Fibroblast of peridontal ligament (primary cell): ENCODE results near the gene HERC2.
"Not testable (repeated sequence)": the region's sequence is repeated elsewhere in the genome, so short reads cannot be mapped to it uniquely, and the experiment has no call there.

Experiments
- DNase-seq: peaks from one replicate; pipeline ENCODE4 v3.0.0-alpha.2; 2010; ENCODE audit errors: extremely low read depth

The HERC2 gene, protein sequence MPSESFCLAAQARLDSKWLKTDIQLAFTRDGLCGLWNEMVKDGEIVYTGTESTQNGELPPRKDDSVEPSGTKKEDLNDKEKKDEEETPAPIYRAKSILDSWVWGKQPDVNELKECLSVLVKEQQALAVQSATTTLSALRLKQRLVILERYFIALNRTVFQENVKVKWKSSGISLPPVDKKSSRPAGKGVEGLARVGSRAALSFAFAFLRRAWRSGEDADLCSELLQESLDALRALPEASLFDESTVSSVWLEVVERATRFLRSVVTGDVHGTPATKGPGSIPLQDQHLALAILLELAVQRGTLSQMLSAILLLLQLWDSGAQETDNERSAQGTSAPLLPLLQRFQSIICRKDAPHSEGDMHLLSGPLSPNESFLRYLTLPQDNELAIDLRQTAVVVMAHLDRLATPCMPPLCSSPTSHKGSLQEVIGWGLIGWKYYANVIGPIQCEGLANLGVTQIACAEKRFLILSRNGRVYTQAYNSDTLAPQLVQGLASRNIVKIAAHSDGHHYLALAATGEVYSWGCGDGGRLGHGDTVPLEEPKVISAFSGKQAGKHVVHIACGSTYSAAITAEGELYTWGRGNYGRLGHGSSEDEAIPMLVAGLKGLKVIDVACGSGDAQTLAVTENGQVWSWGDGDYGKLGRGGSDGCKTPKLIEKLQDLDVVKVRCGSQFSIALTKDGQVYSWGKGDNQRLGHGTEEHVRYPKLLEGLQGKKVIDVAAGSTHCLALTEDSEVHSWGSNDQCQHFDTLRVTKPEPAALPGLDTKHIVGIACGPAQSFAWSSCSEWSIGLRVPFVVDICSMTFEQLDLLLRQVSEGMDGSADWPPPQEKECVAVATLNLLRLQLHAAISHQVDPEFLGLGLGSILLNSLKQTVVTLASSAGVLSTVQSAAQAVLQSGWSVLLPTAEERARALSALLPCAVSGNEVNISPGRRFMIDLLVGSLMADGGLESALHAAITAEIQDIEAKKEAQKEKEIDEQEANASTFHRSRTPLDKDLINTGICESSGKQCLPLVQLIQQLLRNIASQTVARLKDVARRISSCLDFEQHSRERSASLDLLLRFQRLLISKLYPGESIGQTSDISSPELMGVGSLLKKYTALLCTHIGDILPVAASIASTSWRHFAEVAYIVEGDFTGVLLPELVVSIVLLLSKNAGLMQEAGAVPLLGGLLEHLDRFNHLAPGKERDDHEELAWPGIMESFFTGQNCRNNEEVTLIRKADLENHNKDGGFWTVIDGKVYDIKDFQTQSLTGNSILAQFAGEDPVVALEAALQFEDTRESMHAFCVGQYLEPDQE (N-terminal part only)

DNA sequence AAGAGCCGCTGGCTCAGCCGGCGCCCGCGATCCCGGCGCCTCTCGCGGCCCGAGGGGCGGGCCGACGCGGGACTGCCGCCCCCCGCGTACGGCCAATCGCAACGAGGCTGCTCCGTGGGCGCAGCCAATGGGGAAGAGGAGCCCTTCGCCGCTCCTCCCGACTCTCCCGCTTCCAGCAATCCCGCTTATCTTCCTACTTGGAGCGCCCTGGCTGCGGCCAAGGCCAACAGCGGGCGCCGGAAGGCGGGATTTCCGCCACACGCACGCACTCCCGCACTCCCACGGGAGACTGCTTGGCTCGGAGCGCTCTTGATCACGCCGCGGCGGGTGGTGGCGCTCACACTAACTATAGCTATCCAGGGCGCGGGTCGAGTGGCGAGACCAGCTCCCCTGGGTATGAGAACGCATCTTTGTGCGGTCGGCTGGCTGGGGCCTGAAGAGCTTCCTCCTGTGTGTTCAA lies at the start of gene HERC2:
Gene HERC2, minus strand, starts transcription at position 51 of the 460 bp plus-strand sequence. CDS start 746 bp downstream, outside the sequence.
- not testable (repeated sequence) for DNase-seq

DNA sequence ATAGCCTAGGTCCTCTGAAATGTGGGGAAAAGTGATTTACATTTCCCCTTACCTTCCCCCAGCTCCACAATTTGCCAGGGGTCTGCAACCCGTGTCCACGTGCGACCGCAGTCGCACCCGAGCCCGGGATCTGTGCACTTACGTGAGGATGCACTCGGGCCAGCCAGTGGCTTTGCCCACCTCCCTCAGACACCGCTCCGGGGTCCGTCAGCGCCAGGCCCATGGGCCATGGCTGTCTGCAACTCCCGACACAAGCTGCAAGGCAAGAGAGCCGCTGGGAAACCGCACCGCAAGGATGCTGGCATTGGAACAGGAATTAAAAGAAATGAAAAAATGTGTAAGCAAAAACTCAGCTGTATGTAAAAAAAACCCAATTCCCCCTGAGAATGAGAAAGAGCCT lies 43.5 kb upstream of the HERC2 start:
- DNase-seq: not testable (repeated sequence)

DNA sequence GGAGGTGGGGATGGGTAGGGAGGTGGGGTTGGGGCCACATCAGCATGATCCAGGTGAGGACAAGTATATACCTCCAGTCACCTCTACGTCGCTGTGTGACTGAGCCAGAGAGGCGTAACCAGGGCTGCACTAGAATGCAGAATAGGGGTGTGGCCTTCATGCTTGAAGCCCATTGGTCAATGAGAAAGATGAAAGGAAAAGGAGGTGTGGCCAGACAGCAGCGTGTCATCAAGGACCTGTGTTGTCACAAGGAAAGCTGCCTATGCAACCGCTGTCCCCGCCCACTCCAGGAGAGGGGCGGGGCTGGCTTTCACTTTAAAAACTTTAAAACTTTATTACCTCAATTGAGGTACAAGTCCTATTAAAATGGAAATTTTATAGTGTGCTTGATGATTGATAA lies 36.0 kb upstream of the HERC2 start, which contains the start of gene GOLGA6L24:
Gene GOLGA6L24, minus strand, starts transcription at position 101 of the 400 bp plus-strand sequence. Its CDS starts 61 bp downstream, at position 40.
- not testable (repeated sequence) for DNase-seq

DNA sequence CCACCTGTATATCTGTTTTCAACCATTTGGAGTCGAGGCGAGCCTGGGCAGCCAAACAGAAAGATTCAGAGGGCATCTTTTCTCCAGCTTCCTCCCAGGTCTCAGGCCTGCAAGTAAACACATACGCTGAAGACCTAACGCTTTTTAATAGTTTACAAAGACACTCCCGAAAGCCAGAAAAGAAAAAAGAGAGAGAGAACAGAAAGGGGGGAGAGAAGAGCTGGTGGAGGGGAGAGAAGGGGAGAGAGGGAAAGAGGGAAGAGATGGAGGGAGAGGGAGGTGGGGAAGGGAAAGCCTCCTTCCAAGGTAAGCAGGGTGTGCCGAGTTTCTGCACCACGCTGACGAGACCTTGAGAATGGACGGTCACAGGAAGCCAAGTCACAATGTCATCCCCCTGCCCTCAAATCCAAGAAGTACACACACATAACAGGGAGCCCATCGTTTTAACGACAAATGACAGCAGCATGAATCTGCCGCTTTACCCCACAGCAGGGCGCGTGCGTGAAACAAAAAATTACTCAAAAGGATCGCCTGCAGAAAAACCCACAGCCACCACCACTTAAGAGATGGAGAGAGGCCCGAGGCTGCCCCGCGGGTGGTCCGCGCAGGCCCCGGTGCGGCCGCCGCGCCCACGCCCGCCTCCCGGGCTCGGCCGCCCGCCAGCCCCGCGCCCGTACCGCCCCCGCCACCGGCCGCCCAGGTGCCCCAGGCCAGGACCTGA lies 461 bp downstream of the HERC2 start:
- not testable (repeated sequence) for DNase-seq

DNA sequence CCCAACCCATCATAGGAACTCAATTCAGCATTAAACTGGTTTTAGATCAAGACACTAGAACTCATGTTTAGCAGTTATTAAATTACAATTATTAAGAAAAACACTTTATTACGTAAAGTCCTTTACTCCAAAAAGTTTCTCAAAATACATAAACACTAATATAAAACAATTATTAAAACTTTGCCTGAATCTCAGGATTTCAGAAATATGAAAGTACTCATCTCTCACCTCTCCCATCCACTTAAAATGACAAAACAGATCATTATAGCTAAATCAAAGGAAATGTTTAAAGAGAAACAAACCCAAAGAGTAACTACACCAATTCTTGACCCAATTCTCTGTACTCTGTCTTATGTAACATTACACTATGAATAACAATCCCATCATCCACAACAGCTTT lies 2.3 kb downstream of the HERC2 start:
- not testable (repeated sequence) for DNase-seq

DNA sequence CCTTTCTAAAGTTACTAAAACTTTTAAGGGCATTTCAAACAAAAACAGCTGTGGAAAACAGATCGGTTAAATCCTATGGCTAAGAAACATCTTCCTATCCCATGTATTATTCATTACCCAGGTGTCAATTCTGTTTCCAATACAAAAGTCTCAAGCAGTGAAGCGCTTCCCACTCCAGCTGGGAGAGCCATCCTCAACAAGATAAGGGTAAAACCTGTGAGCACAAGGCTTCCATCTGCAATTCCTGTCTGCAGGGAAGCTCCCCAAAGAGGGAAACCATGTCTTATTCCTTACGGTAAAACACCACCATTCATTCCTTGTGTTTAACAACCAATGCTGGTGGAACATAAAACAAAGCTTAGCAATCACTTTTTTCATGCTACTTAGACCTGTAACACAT lies 3.2 kb downstream of the HERC2 start:
- DNase-seq: not testable (repeated sequence)

DNA sequence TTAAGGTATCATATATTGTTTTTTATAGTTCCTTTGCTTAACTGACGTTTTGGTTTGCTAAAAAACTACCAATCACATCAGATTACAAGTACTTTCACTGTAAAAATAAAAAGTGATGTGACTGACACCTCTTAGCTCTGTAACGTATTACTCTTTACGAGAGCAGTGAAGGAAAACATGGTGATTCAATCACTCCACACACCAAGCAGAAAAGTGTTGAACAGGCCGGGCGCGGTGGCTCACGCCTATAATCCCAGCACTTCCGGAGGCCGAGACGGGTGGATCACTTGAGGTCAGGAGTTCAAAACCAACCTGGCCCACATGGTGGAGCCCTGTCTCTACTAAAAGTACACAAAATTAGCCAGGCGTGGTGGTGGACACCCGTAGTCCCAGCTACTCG lies 3.9 kb downstream of the HERC2 start:
- DNase-seq: not testable (repeated sequence)

DNA sequence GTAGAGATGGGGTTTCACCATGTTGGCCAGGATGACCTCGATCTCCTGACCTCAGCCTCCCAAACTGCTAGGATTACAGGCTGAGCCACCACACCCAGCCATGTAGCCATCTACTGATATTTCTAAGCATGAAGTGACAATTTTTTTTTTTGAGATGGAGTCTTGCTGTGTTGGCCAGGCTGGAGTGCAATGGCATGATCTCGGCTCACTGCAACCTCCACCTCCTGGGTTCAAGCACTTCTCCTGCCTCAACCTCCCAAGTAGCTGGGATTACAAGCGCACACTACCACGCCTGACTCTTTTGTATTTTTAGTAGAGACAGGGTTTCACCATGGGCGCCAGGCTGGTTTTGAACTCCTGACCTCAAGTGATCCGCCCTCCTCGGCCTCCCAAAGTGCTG lies 5.0 kb downstream of the HERC2 start:
- DNase-seq: not testable (repeated sequence)

DNA sequence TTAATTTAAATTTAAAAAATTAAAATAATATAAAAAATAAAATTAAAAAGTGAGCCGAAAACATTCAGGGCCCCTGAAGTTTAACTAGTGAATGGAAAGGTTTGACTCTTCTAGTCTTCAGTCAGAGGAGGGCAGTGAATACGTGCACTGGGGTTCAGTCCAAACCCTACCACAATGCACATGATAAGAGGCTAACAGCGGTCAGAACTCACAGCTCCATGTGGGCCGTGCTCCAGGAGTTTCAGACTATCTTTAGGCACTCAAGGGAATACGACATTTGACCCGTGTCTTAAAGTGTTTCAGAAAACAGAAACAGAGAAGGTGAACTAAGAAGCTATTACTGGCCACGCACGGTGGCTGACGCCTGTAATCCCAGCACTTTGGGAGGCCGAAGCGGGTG lies 11.5 kb downstream of the HERC2 start:
- not testable (repeated sequence) for DNase-seq

DNA sequence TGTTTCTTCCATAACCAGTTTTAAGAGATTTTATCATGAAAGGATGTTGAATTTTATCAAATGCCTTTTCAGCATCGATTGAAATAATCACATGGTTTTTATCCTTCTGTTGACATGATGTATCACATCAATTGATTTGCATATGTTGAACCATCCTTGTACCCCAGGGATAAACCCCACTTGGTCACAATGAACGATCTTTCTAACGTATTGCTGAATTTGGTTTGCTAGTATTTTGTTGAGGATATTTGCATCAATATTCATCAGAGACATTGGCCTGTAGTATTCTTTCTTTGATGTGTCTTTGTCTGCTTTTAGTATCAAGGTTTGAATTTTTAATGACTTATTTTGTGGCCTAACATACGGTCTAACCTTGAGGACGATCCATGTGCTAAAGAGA lies 13.3 kb downstream of the HERC2 start:
- DNase-seq: not testable (repeated sequence)

DNA sequence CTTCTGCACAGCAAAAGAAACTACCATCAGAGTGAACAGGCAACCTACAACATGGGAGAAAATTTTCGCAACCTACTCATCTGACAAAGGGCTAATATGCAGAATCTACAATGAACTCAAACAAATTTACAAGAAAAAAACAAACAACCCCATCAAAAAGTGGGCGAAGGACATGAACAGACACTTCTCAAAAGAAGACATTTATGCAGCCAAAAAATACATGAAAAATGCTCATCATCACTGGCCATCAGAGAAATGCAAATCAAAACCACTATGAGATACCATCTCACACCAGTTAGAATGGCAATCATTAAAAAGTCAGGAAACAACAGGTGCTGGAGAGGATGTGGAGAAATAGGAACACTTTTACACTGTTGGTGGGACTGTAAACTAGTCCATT lies 16.3 kb downstream of the HERC2 start:
- DNase-seq: not testable (repeated sequence)

DNA sequence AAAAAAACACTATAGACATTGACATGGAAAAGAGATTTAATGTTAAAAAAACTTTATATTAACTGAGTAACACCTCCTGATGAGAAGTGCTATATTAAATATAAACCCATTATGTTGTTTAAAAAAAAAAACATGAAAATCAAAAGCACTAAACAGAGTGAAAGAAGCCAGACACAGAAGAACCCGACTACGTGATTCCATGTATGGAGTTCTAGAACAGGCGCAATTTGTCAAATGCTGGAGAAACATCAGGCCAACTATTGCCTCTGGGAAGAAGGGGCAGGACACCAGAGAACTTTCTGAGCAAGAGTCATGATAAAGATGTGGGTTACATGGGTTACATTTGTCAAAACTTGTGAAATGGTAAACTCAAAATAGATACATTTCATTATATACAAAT lies 24.5 kb downstream of the HERC2 start:
- DNase-seq: not testable (repeated sequence)

DNA sequence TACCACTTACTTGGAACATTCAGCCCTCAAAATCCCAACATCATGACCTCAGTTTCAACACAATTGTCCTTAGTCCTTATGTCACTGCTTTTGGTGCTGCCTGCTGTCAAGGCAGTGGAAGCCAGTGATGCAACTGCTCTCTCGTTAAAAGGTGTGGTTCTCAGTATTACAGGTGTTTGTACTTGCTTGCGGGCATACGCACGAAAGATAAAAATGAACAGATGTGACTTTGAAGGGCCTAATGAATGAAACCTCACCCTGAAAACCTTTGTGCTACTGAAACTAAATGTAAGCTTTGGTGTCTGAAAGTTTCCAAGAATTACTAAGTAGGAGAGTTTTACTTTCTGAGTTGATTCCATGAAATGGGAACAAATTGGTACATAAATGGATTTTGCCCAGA lies 25.2 kb downstream of the HERC2 start:
- DNase-seq: not testable (repeated sequence)

DNA sequence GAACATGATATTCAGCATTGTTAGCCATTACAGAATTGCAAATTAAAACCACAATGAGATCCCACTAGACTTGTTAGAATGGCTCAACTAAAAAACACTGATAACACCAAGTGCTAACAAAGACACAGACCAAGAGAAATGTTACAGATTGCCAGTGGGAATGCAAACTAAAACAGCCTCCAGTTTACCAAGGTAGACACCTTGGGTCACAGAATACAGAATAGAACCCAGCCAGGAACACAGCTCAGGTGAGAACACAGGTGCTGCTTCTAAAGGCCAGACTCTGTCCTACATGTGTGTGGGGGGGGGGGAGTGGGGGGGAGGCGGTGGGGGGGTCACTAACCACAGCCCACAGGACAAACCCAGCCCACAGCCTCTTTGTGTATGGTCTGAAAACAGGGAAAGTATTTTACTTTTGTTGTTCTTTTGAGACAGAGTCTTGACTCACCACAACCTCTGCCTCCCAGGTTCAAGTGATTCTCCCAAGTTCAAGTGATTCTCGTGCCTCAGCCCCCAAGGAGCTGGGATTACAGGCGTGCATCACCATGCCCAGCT lies 26.9 kb downstream of the HERC2 start:
- not testable (repeated sequence) for DNase-seq

DNA sequence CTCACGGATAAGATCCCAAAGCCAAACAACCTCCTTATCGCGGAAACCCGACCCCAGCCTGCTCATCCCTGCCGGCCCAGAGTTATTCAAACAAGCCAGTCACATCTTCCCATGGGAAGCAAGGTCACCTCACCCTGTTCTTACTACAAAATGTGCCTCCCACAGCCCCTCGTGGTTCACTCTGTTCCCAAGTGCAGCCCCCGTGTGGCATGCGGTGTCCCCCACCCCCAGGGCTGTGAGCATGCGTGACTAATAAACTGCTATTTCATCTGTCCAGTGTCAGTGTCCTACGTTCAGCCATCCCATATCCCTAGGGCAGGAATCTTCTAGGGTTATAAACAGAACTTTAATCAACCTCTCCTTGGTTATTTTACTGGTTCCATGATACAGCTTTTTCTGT lies 27.4 kb downstream of the HERC2 start:
- not testable (repeated sequence) for DNase-seq

DNA sequence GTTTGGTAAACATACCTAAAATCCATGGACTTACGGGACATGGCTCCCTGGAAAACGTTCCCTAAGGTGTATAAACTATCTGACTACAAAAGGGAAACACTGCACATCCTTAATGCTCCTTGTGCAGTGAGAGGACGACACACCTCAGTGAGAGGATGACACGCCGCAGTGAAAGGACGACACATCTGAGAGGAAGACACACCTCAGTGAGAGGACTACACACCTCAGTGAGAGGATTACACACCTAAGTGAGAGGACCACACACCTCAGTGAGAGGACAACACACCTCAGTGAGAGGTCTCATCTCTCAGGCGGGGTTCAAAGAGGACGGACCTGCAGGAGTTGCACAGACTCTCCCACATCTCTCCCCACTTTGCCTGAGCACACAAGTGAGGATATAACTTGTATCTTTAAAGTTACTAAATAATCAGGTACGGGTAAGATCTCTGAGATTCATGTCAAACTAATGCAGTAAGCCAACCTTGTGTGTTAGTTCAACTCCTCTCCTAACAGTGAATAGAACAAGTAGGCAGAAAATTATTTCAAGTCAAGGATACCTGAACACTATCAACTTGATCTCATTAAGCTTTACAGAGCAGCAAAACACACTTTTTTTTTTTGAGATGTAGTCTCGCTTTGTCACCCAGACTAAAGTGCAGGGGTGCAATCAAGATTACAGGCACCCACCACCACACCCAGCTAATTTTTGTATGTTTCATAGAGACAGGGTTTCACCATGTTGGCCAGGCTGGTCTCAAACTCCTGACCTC lies 32.1 kb downstream of the HERC2 start:
- no peak for DNase-seq

DNA sequence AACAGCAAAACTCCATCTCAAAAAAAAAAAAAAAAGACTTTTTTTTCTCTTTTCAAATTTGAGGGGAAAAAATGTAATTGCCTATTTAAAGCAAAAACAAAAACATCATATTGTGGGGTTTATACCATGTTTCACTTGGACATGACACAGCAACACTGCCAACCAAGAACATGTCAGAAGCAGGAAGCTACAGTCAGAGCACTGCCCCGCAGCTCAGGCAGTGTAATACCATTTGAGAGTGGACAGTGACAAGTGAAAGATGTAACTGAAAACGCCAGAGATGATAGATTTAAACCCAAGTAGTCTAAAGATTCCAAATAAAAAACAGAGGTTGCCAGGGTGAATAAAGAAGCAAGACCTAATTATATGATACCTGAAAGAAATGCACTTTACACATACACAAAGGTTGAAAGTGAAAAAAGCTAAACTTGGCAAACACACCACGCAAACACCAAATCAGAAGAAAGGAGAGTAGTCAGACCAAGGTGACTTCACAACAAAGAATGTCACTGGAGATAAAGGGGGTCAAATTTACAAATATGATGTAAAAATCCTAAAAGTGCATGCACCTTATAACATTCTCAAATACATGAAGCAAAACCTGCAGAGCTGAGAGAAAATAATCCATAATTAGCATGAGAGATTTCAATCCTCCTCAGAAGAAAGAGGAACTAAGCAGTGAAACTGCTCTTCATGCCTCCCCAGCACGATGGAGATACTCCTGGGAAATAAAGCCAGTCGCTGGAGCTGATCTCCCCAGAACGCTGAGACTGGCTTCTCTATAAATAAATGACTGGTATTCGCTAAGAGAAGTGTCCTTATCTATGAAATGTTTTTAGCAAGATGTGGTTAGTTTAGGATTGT lies 32.9 kb downstream of the HERC2 start:
- DNase-seq: not testable (repeated sequence)

DNA sequence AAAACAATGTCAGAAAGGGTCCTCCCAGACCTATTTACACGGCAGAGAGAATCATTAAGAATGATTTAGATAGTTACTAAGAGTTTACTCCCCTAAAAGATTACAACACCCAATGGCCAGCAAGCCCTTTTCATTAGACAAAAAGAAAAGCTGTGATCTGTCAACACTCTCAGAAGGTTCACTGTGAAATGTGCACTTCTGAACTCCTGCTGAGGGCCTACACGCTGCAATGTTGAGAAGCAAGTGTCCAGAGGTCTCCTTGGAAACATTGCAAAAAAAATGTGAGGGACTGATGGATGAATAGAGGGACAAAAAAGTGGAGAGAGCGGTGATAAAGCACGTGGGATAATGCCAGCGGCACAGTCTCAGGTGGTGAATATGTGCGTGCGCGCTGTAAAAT lies 35.3 kb downstream of the HERC2 start:
- not testable (repeated sequence) for DNase-seq

DNA sequence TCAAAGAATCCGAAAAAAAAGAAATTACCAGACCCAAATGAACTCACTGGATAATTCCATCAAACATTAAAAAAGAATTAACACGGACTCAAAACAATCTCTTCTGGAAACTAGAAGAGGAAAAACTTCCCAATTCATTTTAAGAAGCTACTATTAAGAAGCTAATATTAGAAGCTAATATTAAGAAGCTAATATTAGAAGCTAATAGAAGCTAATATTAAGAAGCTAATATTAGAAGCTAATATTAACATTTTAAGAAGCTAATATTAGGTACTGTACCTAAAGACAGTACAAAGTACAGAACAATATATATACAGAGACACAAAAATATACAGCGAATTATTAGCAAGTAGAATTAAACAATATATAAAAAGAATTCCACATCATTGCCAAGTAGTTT lies 35.9 kb downstream of the HERC2 start:
- no peak for DNase-seq
